GM21737 (cell line): Measurements from ENCODE around the gene UNC45B.
"Not testable (repeated sequence)": the region's sequence is repeated elsewhere in the genome, so short reads cannot be mapped to it uniquely, and the experiment has no call there.

ENCODE experiments used
- ATAC-seq: cut with Tn5 transposase; IDR thresholded peaks from one replicate; pipeline ENCODE4 v1.9.1; 2021; ENCODE audit warnings: mild to moderate bottlenecking, moderate library complexity; ENCODE audit not compliant: unreplicated experiment

Gene UNC45B

DNA sequence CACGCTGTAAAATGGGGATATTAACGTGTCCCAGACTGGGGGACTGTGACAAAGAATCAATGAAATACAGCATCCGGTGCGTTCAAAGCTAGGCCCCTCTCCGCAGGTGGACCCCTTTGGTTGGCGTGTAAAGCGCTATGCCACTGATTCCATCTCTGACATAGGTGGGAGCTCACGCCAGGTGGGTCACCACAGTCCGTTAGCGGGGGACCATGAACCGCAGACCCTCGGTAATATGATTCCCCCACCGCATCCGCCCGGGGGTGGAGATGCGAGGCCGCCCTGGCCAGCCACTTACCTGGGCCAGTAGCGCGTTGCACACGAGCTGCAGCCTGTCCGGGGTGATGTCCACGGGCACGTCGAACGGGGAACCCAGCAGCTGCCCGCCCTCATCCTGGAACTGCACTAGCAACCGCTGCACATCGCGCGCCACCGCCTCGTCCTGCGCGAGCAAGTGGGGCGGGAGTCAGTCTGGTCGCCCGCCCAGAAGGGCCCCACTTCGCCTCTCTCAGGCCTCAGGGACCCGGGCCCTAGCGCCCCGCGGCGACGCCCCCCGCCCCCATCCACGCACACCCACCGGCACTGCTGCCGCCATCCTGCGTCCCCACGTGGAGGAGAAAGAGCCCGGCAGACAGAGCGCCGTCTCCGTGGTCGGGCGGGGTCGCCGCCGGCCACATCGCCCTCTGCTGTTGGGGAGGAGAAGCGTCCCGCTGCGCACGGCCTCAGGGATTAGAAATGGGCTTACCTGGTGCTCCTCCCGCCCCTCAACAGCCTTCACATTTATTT is 5.7 kb upstream of the UNC45B start, which contains the start of gene NLE1:
NLE1 (minus strand) TSS at position 623 of the 786 bp plus-strand sequence; CDS start at position 595, 28 bp downstream.
- peak; percentile 70 for ATAC-seq

- ATAC-seq: no peak
Observed at GRCh38 chr17:35142467-35142796, 5.2 kb upstream of the UNC45B start.

- no peak for ATAC-seq
Observed at GRCh38 chr17:35144840-35145239, 2.8 kb upstream of the UNC45B start.

- no peak for ATAC-seq
Observed at GRCh38 chr17:35146214-35146833, 1.3 kb upstream of the UNC45B start.

DNA sequence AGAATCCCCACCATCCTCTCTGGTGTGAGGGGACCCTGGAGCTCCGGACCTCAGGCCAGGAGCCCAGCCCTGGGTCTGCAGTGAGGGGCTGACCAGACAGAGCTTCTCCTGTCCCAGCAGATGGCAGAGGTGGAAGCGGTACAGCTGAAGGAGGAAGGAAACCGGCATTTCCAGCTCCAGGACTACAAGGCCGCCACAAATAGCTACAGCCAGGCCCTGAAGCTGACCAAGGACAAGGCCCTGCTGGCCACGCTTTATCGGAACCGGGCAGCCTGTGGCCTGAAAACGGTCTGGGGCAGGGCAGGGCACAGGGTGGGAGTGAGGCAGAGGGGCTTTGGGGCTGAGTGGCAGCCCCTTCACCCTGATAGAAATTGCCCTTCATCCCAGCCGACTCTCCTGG is 527 bp downstream of the UNC45B start:
- no peak for ATAC-seq

- ATAC-seq: no peak
Observed at GRCh38 chr17:35149941-35150340, 2.3 kb downstream of the UNC45B start.

DNA sequence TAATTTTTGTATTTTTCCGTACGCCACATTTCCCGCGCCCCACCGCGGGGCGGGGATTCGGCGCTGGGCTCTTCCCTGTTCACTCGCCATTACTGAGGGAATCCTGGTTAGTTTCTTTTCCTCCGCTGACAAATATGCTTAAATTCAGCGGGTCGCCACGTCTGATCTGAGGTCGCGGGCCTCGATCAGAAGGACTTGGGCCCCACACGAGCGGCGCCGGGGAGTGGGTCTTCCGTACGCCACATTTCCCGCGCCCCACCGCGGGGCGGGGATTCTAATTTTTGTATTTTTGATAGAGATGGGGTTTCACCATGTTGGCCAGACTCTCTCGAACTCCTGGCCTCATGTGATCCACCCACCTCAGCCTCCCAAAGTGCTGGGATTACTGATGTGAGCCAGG is 3.5 kb downstream of the UNC45B start:
- not testable (repeated sequence) for ATAC-seq

- ATAC-seq: no peak
Observed at GRCh38 chr17:35152421-35153140, 5.0 kb downstream of the UNC45B start.

DNA sequence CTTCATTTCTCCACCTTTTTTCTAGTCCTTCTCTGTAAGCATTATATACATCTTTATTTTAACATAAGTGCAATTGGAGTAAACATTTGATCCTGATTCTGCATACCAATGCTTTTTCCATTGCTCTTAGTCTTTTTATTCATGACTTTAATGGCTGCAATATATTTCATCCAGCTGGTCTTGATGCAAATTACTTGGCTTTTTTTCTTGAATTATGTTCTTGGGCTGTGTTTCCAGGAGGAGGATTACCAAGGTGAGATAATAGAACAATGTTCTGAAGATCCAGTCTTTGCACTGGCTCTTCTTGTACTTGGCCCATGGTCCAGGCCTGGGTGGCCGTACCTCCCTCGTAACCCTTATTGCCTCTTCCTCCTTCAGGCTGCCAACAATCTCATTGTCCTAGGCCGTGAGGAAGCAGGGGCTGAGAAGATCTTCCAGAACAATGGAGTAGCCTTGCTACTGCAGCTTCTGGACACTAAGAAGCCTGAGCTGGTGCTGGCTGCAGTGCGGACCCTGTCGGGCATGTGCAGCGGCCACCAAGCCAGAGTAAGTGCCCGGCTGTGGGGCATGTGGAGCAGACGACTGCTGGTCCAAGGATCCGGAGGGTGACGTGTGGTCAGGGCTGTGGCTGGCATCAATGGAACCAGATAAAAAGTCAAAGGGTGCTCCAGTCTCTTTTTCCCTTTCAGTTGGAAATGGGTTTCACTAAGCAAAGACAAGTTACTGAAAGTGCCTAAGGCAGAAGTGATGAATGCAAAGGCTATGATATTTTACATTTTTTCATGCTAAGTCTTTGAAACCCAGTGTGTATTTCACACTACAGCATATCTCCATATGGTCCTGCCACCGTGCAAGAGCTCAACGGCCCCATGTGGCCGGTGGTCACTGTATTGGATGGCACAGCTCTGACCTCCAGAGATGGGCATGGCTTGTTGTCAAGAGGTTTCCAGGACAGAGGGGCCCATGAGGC is 6.9 kb downstream of the UNC45B start:
- no peak for ATAC-seq

- no peak for ATAC-seq
Observed at GRCh38 chr17:35155246-35155645, 7.6 kb downstream of the UNC45B start.

GRCh38 chr17:35159940-35160339 is 12.3 kb downstream of the UNC45B start:
- no peak for ATAC-seq

GRCh38 chr17:35160354-35161201 is 13.0 kb downstream of the UNC45B start:
- ATAC-seq: no peak

GRCh38 chr17:35161281-35161761 is 13.7 kb downstream of the UNC45B start:
- no peak for ATAC-seq

- ATAC-seq: no peak
Observed at GRCh38 chr17:35162755-35163154, 15.1 kb downstream of the UNC45B start.

- no peak for ATAC-seq
Observed at GRCh38 chr17:35163886-35164285, 16.3 kb downstream of the UNC45B start.

- ATAC-seq: no peak
Observed at GRCh38 chr17:35164716-35165115, 17.1 kb downstream of the UNC45B start.

- ATAC-seq: no peak
Observed at GRCh38 chr17:35166526-35166925, 18.9 kb downstream of the UNC45B start.

DNA sequence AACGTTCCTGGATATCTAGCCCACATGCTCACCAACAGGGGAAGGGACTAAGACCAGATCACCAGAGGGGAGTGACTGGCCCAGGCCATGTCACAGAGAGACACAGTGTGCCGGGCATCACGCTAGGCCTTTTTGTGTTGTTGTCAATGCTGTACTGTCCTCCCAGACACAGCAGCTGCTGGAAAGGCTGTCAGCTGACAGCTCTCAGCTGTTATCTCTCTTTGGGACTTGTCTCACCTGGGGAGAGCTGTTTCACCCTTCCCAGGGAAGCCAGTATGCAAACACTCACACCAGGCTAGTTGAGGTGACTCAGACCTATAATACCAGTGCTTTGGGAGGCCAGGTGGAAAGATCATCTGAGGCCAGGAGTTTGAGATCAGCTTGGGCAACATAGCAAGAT is 19.4 kb downstream of the UNC45B start:
- ATAC-seq: no peak

DNA sequence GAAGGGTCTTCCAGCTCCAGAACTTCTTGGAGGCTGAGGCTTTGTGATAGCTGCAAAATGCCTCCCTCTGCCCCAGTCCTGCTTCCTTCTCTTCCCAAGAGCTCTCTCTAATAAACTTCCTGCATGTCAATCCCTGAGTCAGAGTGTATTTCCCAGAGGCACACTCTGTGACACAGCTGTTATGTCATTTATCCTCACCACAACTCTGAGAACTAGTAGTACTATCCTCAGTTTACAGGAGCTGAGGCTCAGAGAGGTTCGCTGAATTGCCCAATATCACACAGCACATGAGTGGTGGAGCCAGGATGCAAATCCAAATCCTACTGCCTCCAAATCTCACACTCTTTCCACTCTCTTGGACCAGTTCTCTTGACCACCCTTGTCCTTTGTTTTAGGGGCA is 20.0 kb downstream of the UNC45B start:
- no peak for ATAC-seq
